MM.1S (cell line): Measurements from ENCODE around the gene ACTG1.

Source experiments
- EZH2phosphoT487 ChIP-seq: fragments of 300-600 bp; sonication (generic); IDR thresholded peaks from 2 replicates; pipeline ENCODE4 v1.6.1; 2018; ENCODE audit warnings: antibody characterized with exemption, low read length
- TF ChIP-seq, protein P1 (sequence below): fragments of 300-600 bp; sonication (generic); IDR thresholded peaks from 2 replicates; pipeline ENCODE4 v1.5.1; 2016; ENCODE audit warnings: antibody characterized with exemption, low read length, mixed read lengths

DNA sequence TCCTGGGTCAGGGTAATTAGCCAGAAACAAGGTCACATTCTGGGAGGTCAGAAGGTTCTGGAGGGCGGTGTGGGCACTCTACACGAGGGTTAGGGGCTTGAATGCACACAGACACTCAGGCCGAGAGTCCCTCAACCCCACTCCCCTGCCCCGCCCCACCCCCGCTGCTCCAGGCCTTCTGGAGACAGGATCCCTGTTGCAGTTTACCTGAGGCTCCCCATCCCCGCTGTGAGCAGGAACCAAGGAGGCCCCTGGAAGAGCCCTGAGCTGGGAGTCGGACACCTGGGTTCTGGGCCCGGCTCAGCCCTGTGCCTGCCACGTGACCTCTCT, 4.4 kb upstream of the ACTG1 start:
- TF ChIP-seq, protein P1, sequence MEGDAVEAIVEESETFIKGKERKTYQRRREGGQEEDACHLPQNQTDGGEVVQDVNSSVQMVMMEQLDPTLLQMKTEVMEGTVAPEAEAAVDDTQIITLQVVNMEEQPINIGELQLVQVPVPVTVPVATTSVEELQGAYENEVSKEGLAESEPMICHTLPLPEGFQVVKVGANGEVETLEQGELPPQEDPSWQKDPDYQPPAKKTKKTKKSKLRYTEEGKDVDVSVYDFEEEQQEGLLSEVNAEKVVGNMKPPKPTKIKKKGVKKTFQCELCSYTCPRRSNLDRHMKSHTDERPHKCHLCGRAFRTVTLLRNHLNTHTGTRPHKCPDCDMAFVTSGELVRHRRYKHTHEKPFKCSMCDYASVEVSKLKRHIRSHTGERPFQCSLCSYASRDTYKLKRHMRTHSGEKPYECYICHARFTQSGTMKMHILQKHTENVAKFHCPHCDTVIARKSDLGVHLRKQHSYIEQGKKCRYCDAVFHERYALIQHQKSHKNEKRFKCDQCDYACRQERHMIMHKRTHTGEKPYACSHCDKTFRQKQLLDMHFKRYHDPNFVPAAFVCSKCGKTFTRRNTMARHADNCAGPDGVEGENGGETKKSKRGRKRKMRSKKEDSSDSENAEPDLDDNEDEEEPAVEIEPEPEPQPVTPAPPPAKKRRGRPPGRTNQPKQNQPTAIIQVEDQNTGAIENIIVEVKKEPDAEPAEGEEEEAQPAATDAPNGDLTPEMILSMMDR = no peak
- no peak for TF ChIP-seq EZH2phosphoT487
